Endodermal cell (in vitro differentiated cells): ENCODE results near the gene RBBP8. TPM values are rescaled to one million over a fixed set of nuclear protein-coding genes. Genes with fewer than 3 reads are reported as not detected.

ENCODE experiments used
- DNase-seq: peaks from one replicate; pipeline ENCODE4 v3.0.0-alpha.2; 2017
- H3K27ac ChIP-seq: 2 replicates; pipeline ENCODE4 v1.5.1; 2013; ENCODE audit warnings: mild to moderate bottlenecking, low read depth, low read length, moderate library complexity
- H3K27me3 ChIP-seq: 2 replicates; pipeline ENCODE4 v1.6.1; 2013; ENCODE audit warnings: mild to moderate bottlenecking, low read length, moderate library complexity; ENCODE audit not compliant: insufficient read depth, control insufficient read depth, poor library complexity, severe bottlenecking
- H3K36me3 ChIP-seq: 2 replicates; pipeline ENCODE4 v1.7.0; 2013; ENCODE audit warnings: mild to moderate bottlenecking, low read length, moderate library complexity; ENCODE audit not compliant: control insufficient read depth, insufficient read depth
- H3K4me1 ChIP-seq: one replicate; pipeline ENCODE4 v1.7.0; 2013; ENCODE audit warnings: low read length; ENCODE audit not compliant: control insufficient read depth, insufficient read depth
- H3K4me3 ChIP-seq: 2 replicates; pipeline ENCODE4 v1.5.1; 2013; ENCODE audit warnings: mild to moderate bottlenecking, low read length, moderate library complexity
- H3K9ac ChIP-seq: 2 replicates; pipeline ENCODE4 v1.6.1; 2013; ENCODE audit warnings: mild to moderate bottlenecking, low read length, moderate library complexity; ENCODE audit not compliant: poor library complexity, severe bottlenecking; ENCODE audit errors: extremely low read depth
- H3K9me3 ChIP-seq: 2 replicates; pipeline ENCODE4 v1.6.1; 2013; ENCODE audit warnings: mild to moderate bottlenecking, low read length, moderate library complexity; ENCODE audit not compliant: control insufficient read depth
- H3K27ac Mint-ChIP-seq: 2 replicates; pipeline ENCODE4 v1.8.0; 2020; ENCODE audit warnings: mixed read lengths
- H3K27me3 Mint-ChIP-seq: 2 replicates; pipeline ENCODE4 v1.8.0; 2021; ENCODE audit warnings: mild to moderate bottlenecking, mixed read lengths; ENCODE audit not compliant: insufficient read depth
- H3K36me3 Mint-ChIP-seq: 2 replicates; pipeline ENCODE4 v1.8.0; 2020; ENCODE audit warnings: low read depth, mixed read lengths
- H3K4me1 Mint-ChIP-seq: 2 replicates; pipeline ENCODE4 v1.8.0; 2020; ENCODE audit warnings: mixed read lengths
- H3K4me3 Mint-ChIP-seq: 2 replicates; pipeline ENCODE4 v1.8.0; 2020; ENCODE audit warnings: mild to moderate bottlenecking, moderate library complexity, mixed read lengths
- H3K9me3 Mint-ChIP-seq: 2 replicates; pipeline ENCODE4 v1.8.0; 2020; ENCODE audit warnings: mild to moderate bottlenecking, mixed read lengths
- CTCF ChIP-seq: fragments of 200-600 bp; sonication (generic); conservative IDR thresholded peaks from 2 replicates; pipeline ENCODE4 v1.5.0; 2021; ENCODE audit warnings: antibody characterized with exemption, mild to moderate bottlenecking
- WGBS, 2 experiments: methylation state at CpG; one replicate each; pipeline versions ENCODE4 v1.1.5 to v1.1.7; 2013; ENCODE audit warnings: missing lambda C conversion rate in 2 of 2, mixed read lengths in 1 of 2; ENCODE audit not compliant: insufficient coverage in 1 of 2, insufficient read length in 1 of 2; 5-methylcytosine and 5-hydroxymethylcytosine counted together
- total RNA-seq, 2 donors: library from RNA; stranded (reverse); fragmentation: NEBNext Ultra II Directional in 1 of 2; extraction: Animal tissue kit (Norgen Biotek cat#: 25700) in 1 of 2; gene quantifications; 2 replicates in 1 of 2; 3 replicates in 1 of 2; pipeline ENCODE4 v1.2.1, GENCODE V29; 2021

Gene RBBP8
- total RNA-seq, 2 donors from 2014 or later: 44.3 to 55.5 TPM

- H3K4me3 ChIP-seq: peak overlapping the region; percentile 99
- H3K4me1 ChIP-seq: no peaks in the 10 kb centered on the region
- no peak overlapping the region for H3K27ac Mint-ChIP-seq
- TF ChIP-seq CTCF: no peak
- no peaks in the 10 kb centered on the region for H3K9me3 Mint-ChIP-seq
- no peak overlapping the region for H3K27ac ChIP-seq
- H3K4me3 Mint-ChIP-seq: peak overlapping the region; percentile 71
- H3K36me3 ChIP-seq: peaks cover 29% of the 10 kb centered on the region
- H3K9ac ChIP-seq: no peak overlapping the region
- H3K36me3 Mint-ChIP-seq: peaks cover 30% of the 10 kb centered on the region
- no peaks in the 10 kb centered on the region for H3K27me3 ChIP-seq
- no peaks in the 10 kb centered on the region for H3K27me3 Mint-ChIP-seq
- DNase-seq: no peak
- no peaks in the 10 kb centered on the region for H3K9me3 ChIP-seq
- H3K4me1 Mint-ChIP-seq: peaks cover 16% of the 10 kb centered on the region
- WGBS, 2 experiments: no CpG with 5 or more reads among the region's 1 CpG
These were observed 1.7 kb downstream of the RBBP8 start for GRCh38 chr18:22934789-22935188.

GRCh38 chr18:22935431-22935830, 2.3 kb downstream of the RBBP8 start:
- H3K27me3 ChIP-seq: no peaks in the 10 kb centered on the region
- H3K9ac ChIP-seq: no peak overlapping the region
- Mint-ChIP-seq H3K27ac (no peak overlapping the region), H3K4me1 (peaks cover 13% of the 10 kb centered on the region), H3K27me3 (no peaks in the 10 kb centered on the region), H3K4me3 (peak overlapping the region; percentile 71), H3K36me3 (peaks cover 33% of the 10 kb centered on the region), H3K9me3 (no peaks in the 10 kb centered on the region)
- DNase-seq: no peak
- 47% methylated on average over 1 of the region's 1 CpG; no CpG with 5 or more reads in 1 of the 2 experiments for WGBS, 2 experiments
- no peaks in the 10 kb centered on the region for H3K9me3 ChIP-seq
- TF ChIP-seq CTCF: no peak
- H3K36me3 ChIP-seq: peaks cover 32% of the 10 kb centered on the region
- H3K4me1 ChIP-seq: no peaks in the 10 kb centered on the region
- H3K27ac ChIP-seq: no peak overlapping the region
- no peak overlapping the region for H3K4me3 ChIP-seq

- Mint-ChIP-seq H3K27ac (no peak overlapping the region), H3K27me3 (no peaks in the 10 kb centered on the region), H3K9me3 (no peaks in the 10 kb centered on the region), H3K36me3 (peaks cover 33% of the 10 kb centered on the region), H3K4me1 (peaks cover 8% of the 10 kb centered on the region), H3K4me3 (no peak overlapping the region)
- Histone ChIP-seq H3K4me3 (no peak overlapping the region), H3K36me3 (peaks cover 34% of the 10 kb centered on the region), H3K9ac (no peak overlapping the region), H3K4me1 (no peaks in the 10 kb centered on the region), H3K27ac (no peak overlapping the region), H3K27me3 (no peaks in the 10 kb centered on the region), H3K9me3 (no peaks in the 10 kb centered on the region)
- no peak for TF ChIP-seq CTCF
- 90 to 94% methylated on average over 1 to 2 of the region's 2 CpGs for WGBS, 2 experiments
- DNase-seq: no peak
These were observed 3.4 kb downstream of the RBBP8 start for GRCh38 chr18:22936515-22936914.
